LNCaP clone FGC (cell line): ENCODE data around the gene IDE.
A peak's percentile ranks its signal among the peaks of the same experiment; 100 is the strongest.

Experiments used
- DNase-seq: peaks from one replicate; pipeline ENCODE4 v3.0.0-alpha.2; 2011; ENCODE audit warnings: low read depth
- H3K4me3 ChIP-seq: 2 replicates; pipeline ENCODE4 v1.5.1; 2011; ENCODE audit warnings: mild to moderate bottlenecking, low read depth, low read length, control low read depth
- TF ChIP-seq, protein P1 (sequence below): IDR thresholded peaks from 2 replicates; pipeline ENCODE4 v1.5.1; 2012; ENCODE audit warnings: mild to moderate bottlenecking; ENCODE audit not compliant: control insufficient read depth, insufficient read depth; ENCODE audit errors: extremely low read depth

The IDE gene

DNA sequence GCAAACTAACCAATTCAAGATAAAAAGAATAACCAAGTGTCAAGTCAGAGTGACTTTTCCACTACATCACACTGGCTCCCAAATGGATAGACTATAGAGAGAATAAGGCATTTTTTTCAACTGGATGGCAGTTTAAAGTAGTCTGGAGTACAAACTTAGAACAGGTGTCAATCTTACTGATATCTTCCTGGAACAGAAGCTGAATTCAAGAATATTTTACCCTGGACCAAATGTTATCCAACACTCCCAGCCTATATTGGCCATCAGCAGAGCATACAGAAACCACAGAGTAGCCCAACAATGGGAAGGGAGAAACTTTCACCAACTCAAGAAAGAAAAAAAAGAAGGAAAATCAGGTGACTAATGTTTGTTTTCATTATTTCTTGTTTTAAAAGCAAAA is 11.5 kb downstream of the IDE start:
- TF ChIP-seq, protein P1, sequence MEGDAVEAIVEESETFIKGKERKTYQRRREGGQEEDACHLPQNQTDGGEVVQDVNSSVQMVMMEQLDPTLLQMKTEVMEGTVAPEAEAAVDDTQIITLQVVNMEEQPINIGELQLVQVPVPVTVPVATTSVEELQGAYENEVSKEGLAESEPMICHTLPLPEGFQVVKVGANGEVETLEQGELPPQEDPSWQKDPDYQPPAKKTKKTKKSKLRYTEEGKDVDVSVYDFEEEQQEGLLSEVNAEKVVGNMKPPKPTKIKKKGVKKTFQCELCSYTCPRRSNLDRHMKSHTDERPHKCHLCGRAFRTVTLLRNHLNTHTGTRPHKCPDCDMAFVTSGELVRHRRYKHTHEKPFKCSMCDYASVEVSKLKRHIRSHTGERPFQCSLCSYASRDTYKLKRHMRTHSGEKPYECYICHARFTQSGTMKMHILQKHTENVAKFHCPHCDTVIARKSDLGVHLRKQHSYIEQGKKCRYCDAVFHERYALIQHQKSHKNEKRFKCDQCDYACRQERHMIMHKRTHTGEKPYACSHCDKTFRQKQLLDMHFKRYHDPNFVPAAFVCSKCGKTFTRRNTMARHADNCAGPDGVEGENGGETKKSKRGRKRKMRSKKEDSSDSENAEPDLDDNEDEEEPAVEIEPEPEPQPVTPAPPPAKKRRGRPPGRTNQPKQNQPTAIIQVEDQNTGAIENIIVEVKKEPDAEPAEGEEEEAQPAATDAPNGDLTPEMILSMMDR = no peak
- H3K4me3 ChIP-seq = no peak overlapping the region
- DNase-seq = no peak

DNA sequence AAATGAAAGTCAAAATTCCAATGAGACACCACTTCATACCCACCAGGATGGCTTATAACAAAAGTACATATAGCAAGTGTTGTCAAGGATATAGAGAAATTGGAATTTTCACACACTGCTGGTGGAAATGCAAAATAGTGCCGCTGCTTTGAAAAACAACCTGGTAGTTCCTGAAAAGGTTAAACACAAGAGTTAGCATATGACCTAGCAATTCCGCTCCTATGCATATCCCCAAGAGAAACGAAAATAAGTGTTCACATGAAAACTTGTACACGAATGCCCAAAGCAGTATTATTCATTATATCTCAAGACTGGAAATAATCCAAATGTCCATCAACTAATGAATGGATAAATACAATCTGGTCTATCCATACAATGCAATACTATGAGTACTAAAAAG is 14.8 kb downstream of the IDE start:
- DNase-seq = no peak
- no peak overlapping the region for H3K4me3 ChIP-seq
- TF ChIP-seq, protein P1 = no peak

DNA sequence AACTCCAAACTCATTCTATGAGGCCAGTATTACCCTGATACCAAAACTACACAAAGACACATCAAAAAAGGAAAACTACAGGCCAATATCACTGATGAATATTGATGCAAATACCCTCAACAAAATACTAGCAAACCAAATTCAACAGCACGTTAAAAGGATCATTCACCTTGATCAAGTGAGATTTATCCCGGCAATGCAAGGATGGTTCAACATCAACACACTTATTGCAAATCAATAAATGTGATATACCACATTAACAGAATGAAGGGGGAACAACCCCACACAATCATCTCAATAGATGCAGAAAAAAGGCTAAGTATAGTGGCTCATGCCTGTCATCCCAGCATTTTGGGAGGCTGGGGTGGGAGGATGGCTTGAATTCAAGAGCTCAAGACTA is 19.9 kb downstream of the IDE start:
- no peak for DNase-seq
- TF ChIP-seq, protein P1 = no peak
- no peak overlapping the region for H3K4me3 ChIP-seq

DNA sequence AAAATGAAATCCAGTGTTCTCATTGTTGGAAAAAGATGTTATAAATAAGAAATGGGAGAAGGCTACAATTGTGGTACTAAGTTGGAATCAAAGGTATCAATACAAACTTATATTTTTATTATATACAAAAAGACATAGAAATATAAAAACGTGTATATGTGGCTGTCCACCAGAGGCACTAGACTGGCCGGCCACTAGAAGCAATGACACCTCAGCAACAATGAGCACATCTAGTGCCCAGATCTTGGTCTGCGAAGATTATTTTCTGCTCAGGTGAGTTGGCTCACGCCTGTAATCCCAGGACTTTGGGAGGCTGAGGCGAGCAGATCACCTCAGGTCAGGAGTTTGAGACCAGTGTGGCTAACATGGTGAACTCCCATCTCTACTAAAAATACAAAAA is 21.6 kb downstream of the IDE start:
- H3K4me3 ChIP-seq = no peak overlapping the region
- no peak for DNase-seq

DNA sequence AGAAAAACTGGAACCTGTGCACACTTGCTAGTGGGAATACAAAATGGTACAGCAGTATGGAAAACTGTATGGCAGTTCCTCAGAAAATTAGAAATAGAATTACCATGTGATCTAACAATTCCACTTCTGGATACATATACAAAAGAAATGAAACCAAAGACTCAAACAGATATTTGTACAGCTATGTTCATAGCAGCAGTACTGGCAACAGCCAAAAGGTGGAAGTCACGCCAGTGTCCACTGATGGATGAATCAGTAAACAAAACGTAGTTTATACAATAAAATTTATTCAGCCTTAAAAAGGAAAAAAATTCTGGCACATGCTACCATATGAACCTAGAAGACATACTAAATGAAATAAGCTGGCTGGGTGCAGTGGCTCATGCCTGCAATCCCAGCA is 23.0 kb downstream of the IDE start:
- no peak for DNase-seq
- no peak overlapping the region for H3K4me3 ChIP-seq
- TF ChIP-seq, protein P1 = peak; percentile 31

More for the DNA sequence above, 21.6 kb downstream of the IDE start:
- TF ChIP-seq, protein P1 = no peak

DNA sequence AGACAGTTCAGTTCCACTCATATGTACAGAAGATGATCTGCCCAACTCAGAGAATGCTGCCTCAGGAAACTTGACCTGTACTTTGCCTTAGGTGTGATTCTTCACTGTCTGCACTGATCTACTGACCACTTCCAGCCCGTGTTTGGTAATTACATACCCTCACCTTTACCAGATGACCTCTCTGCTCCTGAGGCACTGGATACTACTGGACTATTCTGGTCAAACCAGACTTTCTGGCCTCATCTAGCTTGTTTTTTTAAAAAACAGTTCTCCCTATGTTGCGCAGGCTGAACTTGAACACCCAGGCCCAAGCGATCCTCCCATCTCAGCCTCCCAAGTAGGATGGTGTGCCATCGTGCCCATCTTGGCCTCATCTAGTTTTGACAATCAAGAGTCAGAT is 26.2 kb downstream of the IDE start:
- TF ChIP-seq, protein P1 = no peak
- no peak for DNase-seq
- H3K4me3 ChIP-seq = no peak overlapping the region

DNA sequence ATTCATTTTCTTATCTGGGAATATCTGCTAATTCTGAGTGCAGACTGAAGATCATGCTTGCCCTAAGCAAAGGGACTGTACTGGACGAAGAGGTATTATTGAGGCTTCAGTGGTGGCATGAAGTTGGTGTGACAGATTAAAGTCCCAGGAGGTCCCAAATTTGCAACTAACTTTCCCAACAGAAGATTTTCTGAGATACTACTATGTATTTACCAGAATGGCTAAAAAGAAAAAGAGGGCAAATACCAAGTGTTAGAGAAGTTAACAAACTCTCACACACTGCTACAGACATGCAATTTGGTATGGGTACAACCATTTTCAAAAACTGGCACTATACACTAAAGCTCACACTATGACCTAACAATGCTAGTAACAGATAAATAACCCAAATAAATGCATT is 28.3 kb downstream of the IDE start:
- DNase-seq = no peak
- H3K4me3 ChIP-seq = no peak overlapping the region
- TF ChIP-seq, protein P1 = no peak
